ENCODE data around the gene CACUL1.

CACUL1 gene

DNA sequence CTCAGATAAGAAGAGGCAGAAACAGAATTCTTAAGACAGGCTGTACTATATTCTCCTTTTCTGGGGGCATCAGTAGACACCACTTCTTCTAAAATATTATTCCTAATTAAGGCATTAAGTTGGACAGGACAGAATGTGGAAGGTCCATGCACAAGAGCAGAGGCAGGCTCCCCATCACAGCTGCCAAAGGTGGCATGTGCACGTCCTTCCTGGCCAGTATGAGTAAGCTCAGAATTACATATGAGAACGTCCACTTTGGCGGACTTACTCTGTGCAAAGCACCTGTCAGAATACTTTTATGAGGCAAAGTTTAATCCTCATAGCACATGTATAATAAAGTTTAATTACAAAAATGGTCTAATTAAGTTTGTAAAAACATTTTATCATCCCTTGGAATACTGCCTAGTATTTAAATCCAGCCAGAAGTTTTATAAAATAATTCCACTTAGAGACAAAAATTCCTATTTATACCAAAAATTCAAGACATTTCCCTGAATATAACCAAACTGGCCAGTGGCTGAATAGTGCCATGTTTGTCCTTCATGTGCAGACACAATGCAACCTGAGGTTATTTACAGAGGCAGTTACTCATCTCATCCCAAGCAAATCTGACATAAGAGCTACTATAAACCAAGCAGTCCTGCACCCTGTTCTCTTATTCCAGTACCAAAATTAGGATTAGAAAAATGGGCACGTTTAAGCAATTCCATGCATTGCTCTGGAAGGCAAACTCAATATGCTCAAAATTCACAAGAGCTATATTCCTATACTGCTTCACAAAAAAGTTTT is 65.5 kb downstream of the CACUL1 start:
- TF ChIP-seq, protein P1, sequence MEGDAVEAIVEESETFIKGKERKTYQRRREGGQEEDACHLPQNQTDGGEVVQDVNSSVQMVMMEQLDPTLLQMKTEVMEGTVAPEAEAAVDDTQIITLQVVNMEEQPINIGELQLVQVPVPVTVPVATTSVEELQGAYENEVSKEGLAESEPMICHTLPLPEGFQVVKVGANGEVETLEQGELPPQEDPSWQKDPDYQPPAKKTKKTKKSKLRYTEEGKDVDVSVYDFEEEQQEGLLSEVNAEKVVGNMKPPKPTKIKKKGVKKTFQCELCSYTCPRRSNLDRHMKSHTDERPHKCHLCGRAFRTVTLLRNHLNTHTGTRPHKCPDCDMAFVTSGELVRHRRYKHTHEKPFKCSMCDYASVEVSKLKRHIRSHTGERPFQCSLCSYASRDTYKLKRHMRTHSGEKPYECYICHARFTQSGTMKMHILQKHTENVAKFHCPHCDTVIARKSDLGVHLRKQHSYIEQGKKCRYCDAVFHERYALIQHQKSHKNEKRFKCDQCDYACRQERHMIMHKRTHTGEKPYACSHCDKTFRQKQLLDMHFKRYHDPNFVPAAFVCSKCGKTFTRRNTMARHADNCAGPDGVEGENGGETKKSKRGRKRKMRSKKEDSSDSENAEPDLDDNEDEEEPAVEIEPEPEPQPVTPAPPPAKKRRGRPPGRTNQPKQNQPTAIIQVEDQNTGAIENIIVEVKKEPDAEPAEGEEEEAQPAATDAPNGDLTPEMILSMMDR (IDR thresholded peaks at IDR 0.05; ENCODE audit: insufficient read depth, low read length, missing control alignments) = no peak
- no peak overlapping the region for H3K4me3 ChIP-seq (ENCODE audit: low read depth, low read length)
- CTCF ChIA-PET = interaction anchor here (1.3 kb wide), 1 partner anchor 30 kb away, joined by 3 read pairs; no protein-coding TSS in a partner anchor
- POLR2A ChIA-PET = no interaction called here
- DNase-seq (ENCODE audit: low read depth, low spot score) = no peak

DNA sequence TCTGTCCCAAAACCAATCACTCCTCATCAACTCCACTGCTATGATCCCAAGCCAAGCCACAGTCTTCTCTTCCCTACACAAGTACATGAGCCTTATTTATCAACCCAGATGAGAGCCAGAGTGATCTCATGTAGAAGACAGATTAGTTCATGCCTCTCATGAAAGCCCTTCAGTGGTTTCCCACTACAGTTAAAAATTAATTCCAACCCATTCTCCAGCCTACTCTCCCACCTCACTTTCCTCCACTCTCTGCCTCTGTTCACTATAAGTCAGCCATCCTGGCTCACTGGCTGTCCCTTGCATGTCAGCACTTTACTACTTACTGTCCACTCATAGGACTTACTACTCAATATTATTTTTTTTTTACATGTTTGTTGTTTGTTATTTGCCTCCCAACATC is 67.3 kb downstream of the CACUL1 start:
- CTCF ChIA-PET = interaction anchor here (1.0 kb wide), 1 partner anchor 33 kb away, joined by 3 read pairs; no protein-coding TSS in a partner anchor
- no peak overlapping the region for H3K4me3 ChIP-seq (ENCODE audit: low read depth, low read length)
- POLR2A ChIA-PET = no interaction called here
- TF ChIP-seq, protein P1 (IDR thresholded peaks at IDR 0.05; ENCODE audit: insufficient read depth, low read length, missing control alignments) = no peak
- DNase-seq (ENCODE audit: low read depth, low spot score) = no peak

DNA sequence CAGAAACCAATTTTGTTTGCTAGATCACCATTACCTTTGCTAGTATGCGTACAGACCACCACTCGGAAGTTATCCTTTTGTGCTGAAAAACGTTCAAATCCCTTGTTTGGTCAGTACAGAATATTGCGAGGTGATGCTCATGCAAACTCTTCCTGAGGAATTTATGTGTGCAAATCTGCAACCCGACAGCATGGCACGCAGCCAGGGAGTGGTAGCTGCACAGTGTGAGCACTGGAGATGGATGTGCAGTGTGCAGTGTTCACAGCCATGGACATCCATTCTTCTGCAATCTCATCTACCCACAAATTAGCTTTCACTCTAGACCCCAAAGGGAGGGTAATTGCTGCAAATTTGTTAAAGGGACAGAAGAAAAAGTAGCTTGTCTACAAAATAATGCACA is 72.2 kb downstream of the CACUL1 start:
- TF ChIP-seq, protein P1 (IDR thresholded peaks at IDR 0.05; ENCODE audit: insufficient read depth, low read length, missing control alignments) = no peak
- CTCF ChIA-PET = no interaction called here
- POLR2A ChIA-PET = no interaction called here
- DNase-seq (ENCODE audit: low read depth, low spot score) = no peak
- H3K4me3 ChIP-seq (ENCODE audit: low read depth, low read length) = no peak overlapping the region

DNA sequence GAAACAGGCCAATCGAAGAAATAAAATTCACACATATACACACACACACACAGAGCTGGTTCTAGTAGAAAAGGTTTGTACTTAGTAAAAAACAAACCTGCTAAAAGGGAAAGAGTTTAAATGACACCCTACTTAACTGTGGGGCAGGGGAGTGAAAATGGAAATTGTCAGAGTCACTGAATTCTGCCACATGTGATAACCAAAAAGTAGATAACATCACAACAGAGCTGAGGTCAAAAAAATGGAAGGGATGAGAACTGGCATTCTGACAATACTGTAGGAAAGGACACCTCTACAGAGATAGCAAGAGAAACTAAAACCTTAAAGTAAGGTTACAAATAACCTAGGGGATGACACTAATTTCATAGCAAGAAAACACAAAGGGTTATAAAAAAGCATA is 74.6 kb downstream of the CACUL1 start:
- ChIA-PET POLR2A (no interaction called here), CTCF (no interaction called here)
- TF ChIP-seq, protein P1 (IDR thresholded peaks at IDR 0.05; ENCODE audit: insufficient read depth, low read length, missing control alignments) = no peak
- DNase-seq (ENCODE audit: low read depth, low spot score) = no peak
- H3K4me3 ChIP-seq (ENCODE audit: low read depth, low read length) = no peak overlapping the region

DNA sequence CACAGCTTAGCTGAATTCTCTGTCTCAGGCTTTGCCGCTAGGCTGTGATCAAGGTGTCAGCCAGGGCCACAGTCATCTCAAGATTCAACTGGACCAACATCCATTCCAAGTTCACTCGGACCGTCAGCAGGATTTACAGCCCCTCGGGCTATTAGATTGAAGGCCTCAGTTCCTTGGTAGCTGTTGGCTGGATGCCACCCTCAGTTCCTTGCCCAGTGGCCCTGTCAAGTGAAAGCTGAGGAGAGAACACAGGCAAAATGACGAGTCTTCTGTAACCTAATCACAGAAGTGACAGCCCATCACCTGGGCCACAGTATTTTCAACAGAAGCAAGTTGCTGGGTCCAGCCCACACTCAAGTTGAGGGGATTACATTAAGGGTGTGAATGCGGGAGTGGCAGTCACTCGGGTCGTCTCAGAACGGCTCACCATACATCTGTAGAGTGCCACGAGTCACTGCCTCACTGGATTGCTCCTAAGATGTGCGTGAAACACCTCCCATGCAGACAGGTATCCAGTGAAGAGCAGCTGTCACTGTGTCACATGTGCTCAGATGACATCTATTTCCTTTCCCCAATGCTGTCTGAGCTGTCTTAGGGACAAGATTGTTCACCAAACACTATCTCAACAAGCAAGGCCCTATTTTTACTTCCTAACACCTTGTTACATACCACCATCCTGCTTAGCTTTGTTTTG is 80.4 kb downstream of the CACUL1 start:
- no peak for DNase-seq (ENCODE audit: low read depth, low spot score)
- H3K4me3 ChIP-seq (ENCODE audit: low read depth, low read length) = no peak overlapping the region
- TF ChIP-seq, protein P1 (IDR thresholded peaks at IDR 0.05; ENCODE audit: insufficient read depth, low read length, missing control alignments) = no peak
- CTCF ChIA-PET = no interaction called here
- POLR2A ChIA-PET = no interaction called here

Measured in AG04449 (cell line).